ENCODE measurements around the gene SERBP1.

The SERBP1 gene

DNA sequence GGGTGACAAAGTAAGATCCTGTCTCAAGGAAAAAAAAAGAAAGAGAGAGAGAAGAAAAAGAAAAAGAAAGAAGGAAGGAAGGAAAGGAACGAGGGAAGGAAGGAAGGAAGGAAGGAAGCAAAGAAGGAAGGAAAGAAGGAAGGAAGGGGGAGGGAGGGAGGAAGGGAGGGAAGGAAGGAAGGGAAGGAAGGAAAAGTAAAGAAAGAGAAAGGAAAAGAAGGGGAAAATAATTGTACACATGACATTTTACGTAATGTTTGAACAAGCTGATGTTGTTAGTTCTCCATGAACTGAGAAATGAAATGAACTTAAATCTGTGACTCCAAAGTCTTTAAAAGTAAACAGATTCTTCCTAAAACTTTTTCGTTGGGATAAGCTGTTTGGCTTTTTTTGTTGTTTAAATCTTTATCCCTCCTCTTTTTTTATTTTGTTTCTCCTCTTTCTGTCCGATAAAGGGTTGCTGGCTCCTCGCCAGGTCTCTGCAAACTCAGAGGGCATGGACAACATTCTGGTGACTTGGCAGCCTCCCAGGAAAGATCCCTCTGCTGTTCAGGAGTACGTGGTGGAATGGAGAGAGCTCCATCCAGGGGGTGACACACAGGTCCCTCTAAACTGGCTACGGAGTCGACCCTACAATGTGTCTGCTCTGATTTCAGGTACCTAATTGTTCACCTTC, 62.7 kb downstream of the SERBP1 start:
- DNase-seq (ENCODE audit: low spot score) = no peak

DNA sequence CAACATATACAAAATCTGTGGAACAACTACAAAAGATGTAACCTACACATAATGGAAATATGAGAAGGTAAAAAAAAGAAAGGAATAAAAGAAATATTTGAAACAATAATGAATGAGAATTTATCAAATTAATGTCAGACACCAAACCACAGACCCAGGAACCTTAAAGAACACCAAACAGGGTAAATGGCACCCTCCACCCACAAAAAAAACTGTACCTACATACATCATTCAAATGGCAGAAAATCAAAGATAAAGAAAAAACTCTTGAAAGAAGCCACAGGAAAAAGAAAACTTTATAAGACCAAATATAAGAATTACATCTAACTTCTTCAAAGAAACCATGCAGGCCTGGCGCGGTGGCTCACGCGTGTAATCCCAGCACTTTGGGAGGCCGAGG, 68.6 kb downstream of the SERBP1 start:
- no peak for DNase-seq (ENCODE audit: low spot score)

DNA sequence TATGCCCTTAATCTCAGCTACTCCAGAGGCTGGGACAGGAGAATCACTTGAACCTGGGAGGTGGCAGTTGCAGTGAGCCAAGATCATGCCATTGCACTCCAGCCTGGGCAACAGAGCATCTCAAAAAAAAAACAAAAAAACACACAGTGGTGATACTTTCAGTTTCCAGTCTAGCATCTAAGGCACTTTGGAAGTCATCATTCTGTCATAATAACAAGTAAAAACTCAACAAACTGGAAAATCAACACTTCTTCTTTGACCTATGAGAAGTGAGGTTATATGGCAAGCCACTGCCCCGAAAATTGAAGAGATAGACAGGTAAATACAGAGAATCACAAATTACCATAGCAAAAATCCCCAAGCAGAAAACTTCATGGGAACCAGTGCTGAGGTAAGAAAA, 70.6 kb downstream of the SERBP1 start:
- no peak for DNase-seq (ENCODE audit: low spot score)
